ENCODE measurements around the gene CTRB2. TPM values are rescaled to one million over a fixed set of nuclear protein-coding genes. Genes with fewer than 3 reads are reported as not detected.
"Not testable (repeated sequence)": the region's sequence is repeated elsewhere in the genome, so short reads cannot be mapped to it uniquely, and the experiment has no call there.

Gene CTRB2
- total RNA-seq, 3 donors from 2014 or later: not detected

- DNase-seq (ENCODE audit: low spot score in 2 of 2): peak; percentile 82 to 84
- H3K4me1 ChIP-seq: peaks cover 19 to 49% of the 10 kb centered on the region in 2 donors
- H3K9me3 ChIP-seq: no peaks in the 10 kb centered on the region
- TF ChIP-seq, protein P1, sequence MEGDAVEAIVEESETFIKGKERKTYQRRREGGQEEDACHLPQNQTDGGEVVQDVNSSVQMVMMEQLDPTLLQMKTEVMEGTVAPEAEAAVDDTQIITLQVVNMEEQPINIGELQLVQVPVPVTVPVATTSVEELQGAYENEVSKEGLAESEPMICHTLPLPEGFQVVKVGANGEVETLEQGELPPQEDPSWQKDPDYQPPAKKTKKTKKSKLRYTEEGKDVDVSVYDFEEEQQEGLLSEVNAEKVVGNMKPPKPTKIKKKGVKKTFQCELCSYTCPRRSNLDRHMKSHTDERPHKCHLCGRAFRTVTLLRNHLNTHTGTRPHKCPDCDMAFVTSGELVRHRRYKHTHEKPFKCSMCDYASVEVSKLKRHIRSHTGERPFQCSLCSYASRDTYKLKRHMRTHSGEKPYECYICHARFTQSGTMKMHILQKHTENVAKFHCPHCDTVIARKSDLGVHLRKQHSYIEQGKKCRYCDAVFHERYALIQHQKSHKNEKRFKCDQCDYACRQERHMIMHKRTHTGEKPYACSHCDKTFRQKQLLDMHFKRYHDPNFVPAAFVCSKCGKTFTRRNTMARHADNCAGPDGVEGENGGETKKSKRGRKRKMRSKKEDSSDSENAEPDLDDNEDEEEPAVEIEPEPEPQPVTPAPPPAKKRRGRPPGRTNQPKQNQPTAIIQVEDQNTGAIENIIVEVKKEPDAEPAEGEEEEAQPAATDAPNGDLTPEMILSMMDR (IDR thresholded peaks at IDR 0.05): no peak
- TF ChIP-seq POLR2AphosphoS5 (IDR thresholded peaks at IDR 0.05): peak; percentile 36 to 68 (median 61)
- H3K27ac ChIP-seq: peak overlapping the region; percentile 95 to 98
- no peaks in the 10 kb centered on the region for H3K27me3 ChIP-seq
- peak overlapping the region in 2 of 3 donors; percentile 16 to 48 for H3K4me3 ChIP-seq
- intact Hi-C loops (cut with DNase I; ENCODE audit: low total_unique reads): no loop called here
- H3K36me3 ChIP-seq: no peaks in the 10 kb centered on the region
Observed at GRCh38 chr16:75244844-75245758, 38.1 kb upstream of the CTRB2 start.

DNA sequence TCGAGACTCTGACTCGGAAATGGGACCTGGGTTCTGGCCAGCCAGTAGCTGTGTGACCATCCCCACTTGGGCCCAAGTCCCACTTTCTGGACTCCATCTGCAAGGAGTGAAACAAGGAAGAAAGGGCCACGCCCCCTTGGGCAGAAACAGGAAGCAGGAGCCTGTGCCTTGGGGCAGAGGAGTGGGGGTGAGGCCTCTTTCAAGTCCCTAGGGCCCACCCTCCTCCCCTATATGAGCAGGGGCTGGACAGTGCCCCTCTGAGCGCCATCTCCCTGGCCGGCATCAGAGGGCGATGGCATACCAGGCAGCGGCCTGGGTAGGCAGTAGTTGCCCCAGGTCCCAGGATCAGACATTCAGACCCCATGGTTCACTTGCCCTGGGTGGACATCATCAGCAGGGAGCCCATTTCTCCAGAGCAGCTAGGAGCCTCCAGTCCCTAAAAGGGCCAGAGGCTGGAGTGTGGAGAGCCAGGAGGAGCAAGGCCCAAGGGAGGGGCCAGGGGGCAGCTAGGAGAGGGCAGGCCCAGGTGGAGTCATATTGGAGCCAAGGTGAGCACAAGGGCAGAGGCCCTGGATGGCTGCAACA, 37.4 kb upstream of the CTRB2 start:
- Histone ChIP-seq H3K36me3 (no peaks in the 10 kb centered on the region), H3K4me1 (peaks cover 23 to 46% of the 10 kb centered on the region in 2 donors), H3K27me3 (no peaks in the 10 kb centered on the region), H3K4me3 (peak overlapping the region in 1 of 3 donors; percentile 25), H3K27ac (peak overlapping the region; percentile 95 to 98), H3K9me3 (no peaks in the 10 kb centered on the region)
- DNase-seq (ENCODE audit: low spot score in 2 of 2): peak in 1 of 2 donors; percentile 70
- TF ChIP-seq POLR2AphosphoS5 (IDR thresholded peaks at IDR 0.05) (no peak), POLR2A (IDR thresholded peaks at IDR 0.05) (no peak)
- TF ChIP-seq, protein P1 (IDR thresholded peaks at IDR 0.05): no peak
- intact Hi-C loops (cut with DNase I; ENCODE audit: low total_unique reads): no loop called here

DNA sequence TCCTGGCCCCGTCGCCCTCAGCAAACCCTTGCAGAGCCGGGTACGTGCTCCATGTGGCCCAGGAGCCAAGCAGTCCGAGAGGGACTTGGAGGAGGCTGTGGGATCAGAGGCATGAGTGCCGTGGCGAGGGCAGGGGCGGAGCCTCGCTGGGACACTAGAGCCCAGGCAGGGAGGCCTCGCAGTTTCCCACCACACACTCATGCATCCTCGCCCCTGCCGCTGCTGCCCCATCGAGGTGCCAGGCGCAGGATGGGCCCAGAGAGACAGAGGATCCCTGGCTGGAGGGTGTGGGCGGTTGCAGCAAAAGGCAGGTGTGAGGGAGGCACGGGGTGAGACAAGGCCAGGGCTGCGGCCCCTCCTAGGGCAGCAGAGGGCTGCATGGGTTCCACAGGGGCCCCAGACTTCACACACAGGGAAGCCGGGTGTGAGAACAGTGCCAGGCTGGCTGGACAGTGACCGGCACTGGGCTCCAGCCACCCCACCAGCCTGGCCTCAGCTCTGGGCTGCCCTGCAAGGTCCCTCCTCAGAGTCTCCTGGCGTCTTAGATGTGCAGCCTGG, 36.8 kb upstream of the CTRB2 start:
- no peak for TF ChIP-seq POLR2A (IDR thresholded peaks at IDR 0.05)
- TF ChIP-seq POLR2AphosphoS5 (IDR thresholded peaks at IDR 0.05): no peak
- TF ChIP-seq, protein P1 (IDR thresholded peaks at IDR 0.05): no peak
- Histone ChIP-seq H3K27me3 (no peaks in the 10 kb centered on the region), H3K4me1 (peaks cover 22 to 47% of the 10 kb centered on the region in 2 donors), H3K27ac (peak overlapping the region; percentile 95 to 98), H3K9me3 (no peaks in the 10 kb centered on the region), H3K4me3 (peak overlapping the region in 1 of 3 donors; percentile 25), H3K36me3 (no peaks in the 10 kb centered on the region)
- no peak for DNase-seq (ENCODE audit: low spot score in 2 of 2)
- intact Hi-C loops (cut with DNase I; ENCODE audit: low total_unique reads): no loop called here

DNA sequence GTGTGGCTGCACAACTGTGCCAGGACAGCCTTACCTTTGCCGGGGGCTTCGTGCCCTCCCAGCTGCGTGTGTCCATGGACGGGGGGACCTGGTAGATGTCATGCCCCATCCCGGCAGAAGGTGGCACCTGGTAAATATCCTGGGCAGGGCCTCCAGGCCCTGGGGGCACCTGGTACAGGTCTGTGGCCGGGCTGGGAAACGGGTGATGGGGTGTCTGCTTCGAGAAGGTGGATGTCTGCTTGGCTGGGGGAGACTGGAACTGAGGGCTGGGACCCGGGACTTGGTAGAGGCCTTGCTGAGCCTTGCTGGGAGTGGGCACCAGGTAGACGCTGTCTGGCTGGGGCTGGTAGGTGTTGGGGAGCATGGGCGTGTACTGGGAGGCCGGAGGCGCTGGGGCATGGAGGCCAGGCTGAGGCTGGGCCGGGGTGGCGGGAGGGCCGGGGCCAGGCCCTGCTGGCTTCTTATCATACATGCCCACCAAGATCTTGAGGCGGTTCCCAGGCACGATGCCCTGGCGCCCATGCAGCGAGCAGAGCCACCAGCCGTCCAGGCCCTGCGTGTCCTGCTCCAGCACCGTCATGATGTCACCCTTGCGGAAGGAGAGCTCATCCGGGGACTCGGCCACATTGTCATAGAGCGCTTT, 35.6 kb upstream of the CTRB2 start:
- H3K27ac ChIP-seq: peak overlapping the region in 1 of 2 donors; percentile 14
- DNase-seq (ENCODE audit: low spot score in 2 of 2); H3K4me3 ChIP-seq; H3K27me3 ChIP-seq; H3K36me3 ChIP-seq; intact Hi-C loops (cut with DNase I; ENCODE audit: low total_unique reads); H3K9me3 ChIP-seq: not testable (repeated sequence)
- peaks cover 25 to 47% of the 10 kb centered on the region in 2 donors for H3K4me1 ChIP-seq

- Histone ChIP-seq H3K4me1 (peaks cover 25 to 47% of the 10 kb centered on the region in 2 donors), H3K9me3 (no peaks in the 10 kb centered on the region), H3K27ac (no peak overlapping the region), H3K36me3 (no peaks in the 10 kb centered on the region), H3K4me3 (no peak overlapping the region), H3K27me3 (no peaks in the 10 kb centered on the region)
- no peak for DNase-seq (ENCODE audit: low spot score in 2 of 2)
- TF ChIP-seq POLR2AphosphoS5 (IDR thresholded peaks at IDR 0.05) (no peak), POLR2A (IDR thresholded peaks at IDR 0.05) (no peak)
- TF ChIP-seq, protein P1 (IDR thresholded peaks at IDR 0.05): no peak
- intact Hi-C loops (cut with DNase I; ENCODE audit: low total_unique reads): no loop called here
Observed at GRCh38 chr16:75241955-75242354, 35.0 kb upstream of the CTRB2 start.

Measured in breast epithelium (tissue), 4 donors.